GM04504 (cell line): Measurements from ENCODE around the gene BRD1.

Experiments used
- DNase-seq: peaks from one replicate; pipeline ENCODE4 v3.0.0-alpha.2; 2012; ENCODE audit warnings: low read depth

The BRD1 gene

GRCh38 chr22:49726701-49727101 is 101.0 kb downstream of the BRD1 start:
- DNase-seq = no peak

- DNase-seq = no peak
Measured at GRCh38 chr22:49726022-49726681, 101.5 kb downstream of the BRD1 start.

DNA sequence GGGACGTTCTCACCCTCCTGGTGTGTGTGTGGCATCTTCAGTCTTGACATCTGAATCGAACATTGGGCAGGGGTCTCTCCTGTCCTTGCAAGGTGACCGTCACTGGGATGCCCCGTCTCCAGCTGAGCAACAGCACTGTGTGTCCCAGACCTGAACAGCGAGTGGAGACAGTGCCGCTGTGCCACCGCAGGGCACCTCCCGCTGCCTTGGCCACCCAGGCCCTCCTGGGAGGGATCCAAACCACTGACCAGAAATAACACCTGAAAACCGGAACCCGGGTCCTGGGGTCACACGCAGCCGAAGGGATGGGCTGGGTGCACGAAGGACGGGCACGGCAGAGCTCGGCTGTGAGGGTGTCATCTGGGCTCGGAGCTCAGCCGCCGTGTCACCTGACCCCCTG is 102.2 kb downstream of the BRD1 start:
- no peak for DNase-seq

DNA sequence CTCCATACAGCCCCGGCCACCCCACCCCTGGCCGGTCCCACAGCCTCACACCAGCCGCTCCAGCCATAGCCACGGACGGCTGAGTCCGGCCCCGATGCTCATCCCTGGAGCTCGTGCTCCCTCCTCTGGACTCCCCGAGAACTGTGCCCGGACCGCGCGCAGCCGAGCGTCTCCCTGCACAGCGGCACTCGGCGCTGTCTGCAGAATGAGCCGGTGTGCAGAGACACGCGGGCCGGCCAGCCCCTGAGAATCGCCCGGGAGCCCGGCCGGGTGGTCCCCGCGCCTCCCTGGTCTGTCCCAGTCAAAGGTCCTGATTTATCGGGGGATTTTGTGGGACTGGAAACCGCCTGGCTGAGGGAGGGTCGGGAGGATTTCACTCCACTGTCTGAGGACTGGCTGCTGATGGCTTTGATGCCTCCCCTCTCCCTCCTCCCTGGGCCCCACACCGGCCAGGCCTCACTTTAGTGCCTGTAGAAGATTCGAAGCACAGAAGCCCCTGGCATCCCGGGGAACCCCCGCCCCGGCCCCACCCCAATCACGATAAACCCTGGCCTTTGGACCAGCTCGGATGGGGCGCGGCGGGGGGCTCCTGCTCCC is 102.7 kb downstream of the BRD1 start:
- DNase-seq = peak; percentile 15

- DNase-seq = no peak
Measured at GRCh38 chr22:49724030-49724892, 103.4 kb downstream of the BRD1 start.

DNA sequence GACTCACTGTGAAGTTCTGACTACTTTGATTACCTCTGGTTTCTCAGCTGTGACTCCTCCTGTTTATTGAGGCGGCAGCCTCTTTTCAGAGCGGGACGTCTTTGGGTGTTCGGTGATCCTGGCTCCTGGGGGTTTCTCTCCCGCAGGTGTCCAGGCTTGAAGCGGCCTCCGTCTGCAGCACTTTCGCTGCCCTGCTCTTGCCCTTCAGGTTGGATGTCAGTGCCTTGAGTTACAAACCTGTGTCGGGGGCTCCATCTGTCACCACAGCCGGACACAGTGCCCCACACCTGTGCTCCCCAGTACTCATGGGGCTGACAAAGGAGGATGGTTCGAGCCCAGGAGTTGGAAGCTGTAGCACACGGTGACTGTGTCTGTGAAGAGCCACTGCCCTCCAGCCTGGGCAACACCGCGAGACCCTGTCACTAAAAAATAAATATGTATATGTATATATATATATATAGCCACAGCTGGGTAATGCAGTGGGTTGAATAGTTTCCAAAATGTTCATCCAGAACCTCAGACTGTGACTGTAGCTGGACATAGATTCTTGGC is 104.1 kb downstream of the BRD1 start:
- DNase-seq = no peak
